DMS79 (cell line): ENCODE data around the gene CD44.
A peak's percentile ranks its signal among the peaks of the same experiment; 100 is the strongest.
"Not testable (repeated sequence)": the region's sequence is repeated elsewhere in the genome, so short reads cannot be mapped to it uniquely, and the experiment has no call there.

Source experiments
- DNase-seq: peaks from one replicate; lab custom pipeline; 2025; lab: John Stamatoyannopoulos, UW

The CD44 gene

GRCh38 chr11:35138943-35139721 is at the start of gene CD44:
CD44 (plus strand) TSS chr11:35139171; CDS start chr11:35139304, 133 bp downstream.
- peak; percentile 30 for DNase-seq

GRCh38 chr11:35089666-35090065 is 49.3 kb upstream of the CD44 start:
- no peak for DNase-seq

- DNase-seq = no peak
Observed at GRCh38 chr11:35090125-35090524, 48.8 kb upstream of the CD44 start.

DNA sequence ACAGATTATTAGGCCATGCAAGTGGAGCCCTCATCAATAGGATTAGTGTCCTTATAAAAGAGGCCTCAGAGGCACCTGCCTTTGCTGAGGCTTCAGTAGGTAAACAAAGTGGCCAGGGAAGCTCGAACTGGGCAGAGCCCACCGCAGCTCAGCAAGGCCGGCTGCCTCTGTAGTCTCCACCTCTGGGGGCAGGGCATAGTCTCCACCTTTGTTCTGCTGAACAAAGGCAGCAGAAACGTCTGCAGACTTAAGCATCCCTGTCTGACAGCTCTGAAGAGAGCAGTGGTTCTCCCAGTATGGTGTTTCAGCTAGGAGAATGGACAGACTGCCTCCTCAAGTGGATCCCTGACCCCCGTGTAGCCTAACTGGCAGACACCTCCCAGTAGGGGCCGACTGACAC is 48.0 kb upstream of the CD44 start:
- DNase-seq = not testable (repeated sequence)

- DNase-seq = no peak
Observed at GRCh38 chr11:35096723-35097122, 42.2 kb upstream of the CD44 start.

DNA sequence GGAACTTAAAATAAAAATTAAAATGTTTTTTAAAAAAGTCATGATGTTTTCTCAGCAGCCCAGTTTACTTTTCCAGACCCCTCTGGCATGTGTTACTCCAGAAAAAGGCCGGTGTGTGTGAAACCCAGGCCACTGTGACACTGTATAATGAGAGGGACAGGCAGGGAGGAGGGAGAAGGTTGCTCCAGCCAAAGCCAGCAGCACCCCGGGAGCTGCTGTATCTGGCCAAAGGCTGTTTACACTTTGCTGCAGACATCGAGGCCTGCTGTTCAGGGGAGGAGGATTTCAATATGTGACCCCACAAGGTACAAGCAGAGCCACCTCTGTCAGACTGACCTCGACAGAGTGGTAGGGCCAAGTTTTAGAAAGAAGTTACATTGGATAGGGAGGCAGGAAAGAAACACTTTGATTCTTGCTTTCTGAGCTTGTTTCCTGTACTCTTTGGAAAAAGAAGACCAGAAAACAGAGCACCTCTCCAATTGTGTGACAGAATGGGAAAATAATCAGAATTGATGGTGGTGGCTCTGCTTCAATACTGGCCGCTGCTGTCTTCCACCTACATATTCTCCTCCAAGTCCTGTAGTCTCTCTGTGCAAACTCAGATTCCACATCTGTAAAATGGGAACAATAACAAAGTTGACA is 41.0 kb upstream of the CD44 start:
- DNase-seq = no peak

DNA sequence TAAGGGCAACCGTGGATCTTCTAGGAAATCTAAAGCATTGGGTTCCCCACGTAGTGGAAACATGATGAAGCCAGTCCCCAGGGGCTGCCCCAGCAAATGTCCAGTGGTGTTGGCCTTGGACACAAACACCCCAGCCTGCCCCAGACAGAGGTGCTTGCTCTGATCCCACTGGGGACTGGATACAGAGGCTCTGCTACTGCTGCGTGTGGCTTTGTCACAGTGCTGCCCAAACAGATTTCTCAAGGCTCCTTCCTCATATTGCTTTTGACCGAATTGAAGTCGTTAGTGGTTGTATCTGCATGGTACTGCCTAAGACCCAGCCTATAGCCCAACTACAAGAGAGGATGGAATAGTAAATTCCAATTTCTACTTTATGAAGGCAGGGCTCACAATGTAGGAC is 40.1 kb upstream of the CD44 start:
- DNase-seq = no peak

DNA sequence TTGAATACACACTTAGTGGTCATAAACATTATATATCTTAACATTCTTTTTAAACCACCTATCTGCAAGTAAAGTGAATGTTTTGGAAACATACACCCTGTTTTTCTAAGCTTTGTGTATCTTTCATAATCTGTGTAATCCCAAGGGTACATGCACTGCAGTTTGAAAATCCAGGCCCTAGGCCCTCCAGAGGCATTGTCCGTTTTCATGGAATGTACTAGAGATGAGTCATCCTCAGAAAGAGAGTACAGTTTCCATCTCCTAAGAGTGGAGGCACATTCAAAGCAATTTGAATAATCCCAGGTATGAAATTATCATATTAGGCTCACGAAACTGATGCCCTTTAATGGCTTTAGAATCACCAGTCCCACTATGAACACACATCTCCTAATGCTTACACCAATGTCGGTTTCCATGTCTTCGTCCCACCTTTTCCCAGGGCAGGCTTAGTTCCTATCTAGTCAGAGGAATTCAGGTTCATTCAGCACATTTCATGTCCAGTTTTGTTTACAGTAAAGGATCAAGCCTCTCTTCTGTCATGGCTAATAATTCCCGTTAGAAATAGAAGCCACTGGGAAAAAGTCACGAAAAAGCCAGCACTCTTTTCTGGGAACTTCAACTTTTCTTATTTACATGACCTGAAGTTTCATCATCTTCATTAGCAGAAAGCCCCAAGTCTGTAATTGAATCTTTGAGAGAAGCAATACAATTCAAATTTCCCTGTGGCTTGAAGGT is 39.5 kb upstream of the CD44 start:
- no peak for DNase-seq

GRCh38 chr11:35100013-35100383 is 39.0 kb upstream of the CD44 start:
- DNase-seq = no peak

DNA sequence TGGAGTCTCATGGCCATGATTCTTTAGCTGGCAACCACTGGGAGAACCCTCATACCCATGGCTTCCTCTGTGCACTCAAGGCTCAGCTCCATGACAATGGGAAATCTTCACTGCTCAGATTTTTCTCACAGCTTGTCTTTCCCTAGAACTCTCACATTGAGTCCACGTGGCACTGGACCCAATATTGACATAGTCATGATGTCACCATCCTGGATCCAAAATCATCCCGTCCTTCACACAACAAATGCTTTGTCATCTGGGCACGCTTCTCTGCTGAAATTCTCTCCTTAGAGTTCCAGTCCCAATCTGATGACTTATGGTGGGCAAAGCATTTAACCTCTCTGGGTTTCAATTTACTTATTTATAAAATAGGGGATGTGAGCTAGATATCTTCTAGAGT is 37.7 kb upstream of the CD44 start:
- no peak for DNase-seq

GRCh38 chr11:35102267-35102666 is 36.7 kb upstream of the CD44 start:
- no peak for DNase-seq

DNA sequence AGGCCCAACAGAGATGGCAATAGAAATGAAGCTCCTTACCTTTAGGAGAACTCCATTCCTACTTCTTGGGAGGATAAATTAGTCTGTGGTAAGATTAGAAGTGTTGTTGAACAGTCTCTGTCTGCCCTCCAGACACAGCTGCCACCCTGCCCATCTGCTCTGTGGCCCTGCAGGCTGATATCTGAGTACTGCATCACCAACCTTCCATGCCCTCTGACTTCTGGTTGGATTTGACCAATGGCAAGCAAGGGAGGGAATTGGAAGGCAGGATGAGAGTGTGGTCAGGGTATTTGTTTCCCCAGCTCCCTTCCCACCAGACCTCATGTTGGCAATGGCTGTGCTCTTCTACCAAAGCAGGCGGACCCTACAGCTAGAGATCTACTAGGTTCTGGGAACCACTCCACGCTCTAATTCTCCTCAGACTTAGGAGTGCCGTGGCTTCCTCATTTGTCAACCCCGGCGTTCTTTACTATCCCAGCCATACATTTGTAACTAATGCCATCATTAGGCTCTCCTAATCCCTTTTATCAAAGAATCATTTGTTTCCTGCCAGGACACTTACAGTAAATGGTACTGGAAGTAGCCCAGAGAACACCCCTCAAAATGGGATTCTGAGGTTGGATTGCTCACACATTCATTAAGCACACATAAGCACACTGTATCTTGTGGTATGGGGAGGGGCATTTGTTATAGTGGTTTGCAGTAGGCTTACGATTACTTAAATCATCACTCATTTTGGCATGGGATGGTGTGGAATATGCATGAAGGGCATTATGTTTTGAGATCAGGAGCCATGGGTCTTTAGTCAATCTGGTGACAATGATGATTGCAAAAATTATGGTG is 35.4 kb upstream of the CD44 start:
- no peak for DNase-seq

DNA sequence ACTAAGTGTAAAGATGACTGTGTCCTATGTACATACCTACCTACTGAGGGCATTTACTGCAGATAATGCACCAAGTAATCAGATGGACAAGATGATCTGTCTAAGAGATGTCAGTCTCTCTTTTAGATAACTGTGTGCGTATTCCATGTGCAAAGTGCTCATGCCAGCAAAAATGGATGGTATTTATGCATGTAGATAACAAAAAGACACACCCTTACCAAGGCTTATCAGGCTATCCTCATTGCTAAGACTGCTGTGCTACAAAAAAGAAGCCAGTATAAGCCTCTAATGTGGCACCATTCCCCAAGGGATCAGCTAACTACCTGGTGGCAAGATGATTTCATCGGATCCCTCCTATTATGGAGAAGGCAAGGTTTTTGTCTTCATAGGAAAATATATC is 34.3 kb upstream of the CD44 start:
- DNase-seq = no peak

DNA sequence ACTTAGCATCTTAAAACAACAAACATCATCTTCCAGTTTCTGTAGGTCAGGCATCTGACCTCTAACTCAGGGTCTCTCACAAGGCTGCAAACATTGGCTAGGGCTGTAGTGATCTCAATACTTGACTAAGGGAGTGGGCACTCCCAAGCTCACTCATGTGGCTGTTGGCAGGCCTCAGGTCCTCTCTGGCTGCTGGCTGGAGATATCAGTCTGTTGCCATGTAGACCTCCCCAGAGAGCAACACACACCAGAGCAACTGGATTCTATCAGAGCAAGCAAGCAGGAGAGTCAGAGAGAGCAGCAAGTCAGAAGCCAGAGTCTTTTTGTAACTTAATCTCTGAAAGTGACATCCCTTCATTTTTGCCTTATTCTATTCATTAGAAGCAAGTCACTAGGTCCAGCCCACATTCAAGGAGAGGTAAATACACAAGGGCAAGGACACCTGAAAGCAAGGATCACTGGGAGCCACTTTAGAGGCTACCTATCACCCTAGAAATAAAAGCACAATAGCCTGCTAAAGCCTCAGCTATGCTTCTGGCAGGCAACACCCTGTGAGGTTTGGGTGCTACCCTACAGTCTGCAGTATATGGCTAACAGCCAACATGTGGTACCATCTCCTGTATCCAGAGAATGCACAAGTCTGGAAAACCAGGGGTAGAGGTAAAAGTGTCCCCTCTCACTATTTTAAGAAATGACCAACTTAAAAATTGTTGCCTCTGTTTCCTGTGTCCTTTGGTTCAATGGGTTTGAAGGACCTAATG is 33.5 kb upstream of the CD44 start:
- DNase-seq = no peak

GRCh38 chr11:35106595-35106994 is 32.4 kb upstream of the CD44 start:
- DNase-seq = no peak

DNA sequence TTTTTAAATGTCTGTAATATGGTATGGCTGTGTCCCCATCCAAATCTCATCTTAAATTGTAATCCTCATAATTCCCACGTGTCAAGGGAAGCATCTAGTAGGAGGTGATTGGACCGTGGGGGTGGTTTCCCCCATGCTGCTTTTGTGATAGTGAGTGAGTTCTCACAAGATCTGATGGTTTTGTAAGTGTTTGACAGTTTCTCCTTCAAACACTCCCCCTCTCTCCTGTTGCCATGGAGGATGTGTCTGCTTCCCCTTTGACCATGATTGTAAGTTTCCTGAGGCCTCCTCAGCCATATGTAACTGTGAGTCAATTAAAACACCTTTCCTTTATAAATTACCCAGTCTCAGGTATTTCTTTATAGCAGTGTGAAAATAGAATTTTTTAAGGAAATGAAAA is 31.1 kb upstream of the CD44 start:
- no peak for DNase-seq

DNA sequence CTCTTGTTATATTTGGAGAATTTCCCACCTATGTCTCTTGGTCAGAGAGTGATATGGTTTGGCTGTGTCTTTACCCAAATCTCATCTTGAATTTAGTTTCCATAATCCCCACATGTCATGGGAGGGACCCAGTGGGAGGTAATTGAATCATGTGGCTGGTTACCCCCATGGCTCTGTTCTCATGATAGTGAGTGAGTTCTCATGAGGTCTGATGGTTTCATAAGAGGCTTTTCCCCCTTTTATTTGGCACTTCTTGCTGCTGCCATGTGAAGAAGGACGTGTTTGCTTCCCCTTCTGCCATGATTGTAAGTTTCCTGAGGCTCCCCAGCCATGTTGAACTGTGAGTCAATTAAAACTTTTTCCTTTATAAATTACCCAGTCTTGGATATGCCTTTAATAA is 30.6 kb upstream of the CD44 start:
- not testable (repeated sequence) for DNase-seq

GRCh38 chr11:35109041-35109440 is 29.9 kb upstream of the CD44 start:
- DNase-seq = no peak

DNA sequence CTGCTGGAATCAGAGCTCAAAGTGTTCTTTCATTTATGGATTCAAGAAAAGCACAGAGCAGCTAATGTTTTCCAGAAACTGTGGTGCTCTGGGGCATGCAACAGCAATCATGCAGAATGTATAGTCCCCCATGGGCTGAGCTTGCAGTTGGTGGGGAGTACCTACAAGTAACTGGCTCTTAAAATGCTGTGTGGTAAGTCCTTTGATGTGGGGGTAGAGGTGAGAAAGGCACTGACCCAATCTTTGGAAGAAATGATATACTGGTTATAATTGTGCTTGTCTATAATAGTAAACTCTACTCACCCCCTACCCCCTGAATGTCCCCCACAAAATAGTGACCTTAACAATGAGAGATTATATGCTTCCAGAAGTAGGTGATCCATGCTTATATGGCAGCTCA is 29.1 kb upstream of the CD44 start:
- DNase-seq = no peak

- DNase-seq = no peak
Observed at GRCh38 chr11:35111161-35112055, 27.6 kb upstream of the CD44 start.
